OCI-M2 (cell line): ENCODE data around the gene KIF22.

Experiments
- DNase-seq: peaks from one replicate; lab custom pipeline; 2025; ENCODE audit not compliant: unreplicated experiment; lab: John Stamatoyannopoulos, UW

KIF22 gene

DNA sequence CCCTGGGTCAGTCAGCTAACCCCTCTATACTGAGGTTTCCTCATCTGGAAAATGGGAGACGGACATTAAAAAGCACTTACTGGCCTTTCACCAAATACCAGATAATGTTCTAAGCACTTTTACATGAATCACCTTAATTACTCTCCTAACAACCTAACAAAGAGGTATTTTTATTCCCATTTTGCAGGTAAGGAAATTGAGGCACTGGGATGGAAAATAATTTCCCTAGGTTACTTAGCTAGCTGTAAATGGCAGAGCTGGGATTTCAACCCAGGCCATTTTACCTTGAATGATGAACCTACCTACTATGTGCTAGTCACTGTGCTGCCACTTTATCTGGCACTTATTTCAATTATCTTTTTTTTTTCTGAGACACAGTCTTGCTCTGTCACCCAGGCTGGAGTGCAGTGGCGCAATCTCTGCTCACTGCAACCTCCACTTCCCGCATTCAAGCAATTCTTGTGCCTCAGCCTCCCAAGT lies 3.7 kb downstream of the KIF22 start:
- no peak for DNase-seq

DNA sequence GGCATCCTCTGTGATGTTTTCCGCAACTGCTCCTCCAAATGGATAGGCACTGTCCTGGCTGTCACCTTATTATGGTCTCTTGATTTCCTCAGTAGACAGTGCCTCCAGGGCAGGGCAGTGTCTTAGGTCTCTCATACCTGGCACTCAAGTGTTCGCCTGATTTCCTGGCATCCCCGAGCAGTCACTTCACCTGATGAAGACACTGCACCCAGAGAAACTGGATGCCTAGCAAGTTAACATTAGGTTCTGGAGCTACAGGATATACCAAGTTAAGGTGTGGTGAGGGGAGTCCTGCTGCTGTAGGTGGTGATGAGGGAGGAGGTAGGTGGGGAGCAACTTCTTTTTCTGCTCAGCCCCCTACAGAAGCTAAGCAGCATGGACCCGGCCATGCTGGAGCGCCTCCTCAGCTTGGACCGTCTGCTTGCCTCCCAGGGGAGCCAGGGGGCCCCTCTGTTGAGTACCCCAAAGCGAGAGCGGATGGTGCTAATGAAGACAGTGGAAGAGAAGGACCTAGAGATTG lies 11.9 kb downstream of the KIF22 start:
- DNase-seq, result no peak

- DNase-seq, result no peak
These were observed 13.5 kb downstream of the KIF22 start for GRCh38 chr16:29804020-29804419.

GRCh38 chr16:29804455-29805231 lies 14.1 kb downstream of the KIF22 start:
- no peak for DNase-seq

DNA sequence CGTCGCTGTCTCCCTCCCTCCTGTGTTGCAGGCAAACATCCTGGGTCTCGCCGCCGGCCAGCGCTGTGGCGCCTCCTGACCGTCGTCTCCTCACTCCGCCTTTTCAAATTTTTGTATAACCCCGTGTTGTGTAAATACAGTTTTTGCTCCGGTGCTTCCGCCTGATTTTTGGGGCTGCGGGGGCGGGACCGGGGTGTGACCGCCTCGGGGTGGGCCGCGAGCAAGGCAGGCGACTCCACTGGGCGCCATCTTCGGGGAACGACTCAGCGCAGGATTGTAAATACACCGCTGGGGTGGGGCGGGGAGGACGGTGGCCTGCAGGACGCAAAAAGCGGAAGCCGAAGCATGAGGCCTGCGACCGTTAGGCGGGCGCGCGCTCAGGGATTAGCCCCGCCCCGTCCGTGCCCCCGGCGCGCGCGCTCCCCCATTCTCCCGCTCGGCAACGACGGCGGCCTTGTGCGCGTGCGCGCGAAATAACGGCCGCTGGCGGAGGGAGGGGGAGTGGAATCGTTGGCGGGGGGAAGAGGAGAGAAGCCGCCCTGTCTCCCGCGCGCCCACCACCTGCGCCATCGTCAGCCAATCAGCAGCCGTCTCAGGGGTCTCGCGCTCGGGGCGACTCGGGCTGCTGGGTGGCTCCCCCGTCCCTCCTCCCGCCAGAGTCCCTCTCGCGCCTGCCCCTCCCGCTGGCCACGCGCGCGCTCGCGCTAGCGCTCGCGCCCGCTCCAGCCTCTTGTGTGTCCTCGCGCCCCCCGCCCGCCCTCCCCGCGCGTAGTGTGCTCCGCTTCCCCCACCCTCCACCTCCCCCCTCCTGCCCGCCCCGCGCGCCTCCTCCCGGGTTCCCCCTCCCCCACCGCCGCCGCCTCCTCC lies 14.9 kb downstream of the KIF22 start:
- DNase-seq, result no peak

- DNase-seq, result no peak
These were observed 15.6 kb downstream of the KIF22 start, which contains the start of gene MAZ for GRCh38 chr16:29806099-29806579. TSS of gene MAZ (plus strand) at chr16:29806529. CDS start at chr16:29806702, 173 bp downstream.

- DNase-seq, result no peak
These were observed 16.3 kb downstream of the KIF22 start for GRCh38 chr16:29806641-29807425.

GRCh38 chr16:29807426-29808218 lies 17.1 kb downstream of the KIF22 start:
- DNase-seq, result no peak

DNA sequence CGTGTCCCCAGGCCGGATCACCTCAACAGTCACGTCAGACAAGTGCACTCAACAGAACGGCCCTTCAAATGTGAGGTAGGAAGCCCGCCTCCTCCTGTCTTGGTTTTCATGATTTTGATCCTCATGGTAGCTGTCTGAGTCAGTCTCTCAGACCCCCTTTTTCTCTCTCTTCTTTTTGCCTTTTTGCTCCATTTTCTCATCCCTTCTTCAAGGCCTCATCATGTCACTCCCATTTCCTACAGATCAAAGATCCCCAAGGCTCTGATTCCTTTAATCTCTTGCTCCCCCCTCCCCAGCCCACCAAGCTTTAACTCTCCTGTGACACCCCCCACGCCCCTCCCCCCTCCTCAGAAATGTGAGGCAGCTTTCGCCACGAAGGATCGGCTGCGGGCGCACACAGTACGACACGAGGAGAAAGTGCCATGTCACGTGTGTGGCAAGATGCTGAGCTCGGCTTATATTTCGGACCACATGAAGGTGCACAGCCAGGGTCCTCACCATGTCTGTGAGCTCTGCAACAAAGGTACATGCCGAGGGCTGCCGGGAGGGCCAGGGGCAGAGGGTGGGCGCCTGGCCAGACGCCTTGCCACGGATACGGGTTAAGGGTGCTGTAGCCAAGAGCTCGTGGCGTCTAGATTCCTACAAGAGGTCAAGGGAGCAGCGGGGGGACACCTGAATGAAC lies 17.8 kb downstream of the KIF22 start:
- no peak for DNase-seq

- DNase-seq, result no peak
These were observed 18.6 kb downstream of the KIF22 start for GRCh38 chr16:29809031-29809747.

- DNase-seq, result no peak
These were observed 19.5 kb downstream of the KIF22 start for GRCh38 chr16:29809850-29810698.

GRCh38 chr16:29810699-29811169 lies 20.2 kb downstream of the KIF22 start:
- DNase-seq, result no peak

DNA sequence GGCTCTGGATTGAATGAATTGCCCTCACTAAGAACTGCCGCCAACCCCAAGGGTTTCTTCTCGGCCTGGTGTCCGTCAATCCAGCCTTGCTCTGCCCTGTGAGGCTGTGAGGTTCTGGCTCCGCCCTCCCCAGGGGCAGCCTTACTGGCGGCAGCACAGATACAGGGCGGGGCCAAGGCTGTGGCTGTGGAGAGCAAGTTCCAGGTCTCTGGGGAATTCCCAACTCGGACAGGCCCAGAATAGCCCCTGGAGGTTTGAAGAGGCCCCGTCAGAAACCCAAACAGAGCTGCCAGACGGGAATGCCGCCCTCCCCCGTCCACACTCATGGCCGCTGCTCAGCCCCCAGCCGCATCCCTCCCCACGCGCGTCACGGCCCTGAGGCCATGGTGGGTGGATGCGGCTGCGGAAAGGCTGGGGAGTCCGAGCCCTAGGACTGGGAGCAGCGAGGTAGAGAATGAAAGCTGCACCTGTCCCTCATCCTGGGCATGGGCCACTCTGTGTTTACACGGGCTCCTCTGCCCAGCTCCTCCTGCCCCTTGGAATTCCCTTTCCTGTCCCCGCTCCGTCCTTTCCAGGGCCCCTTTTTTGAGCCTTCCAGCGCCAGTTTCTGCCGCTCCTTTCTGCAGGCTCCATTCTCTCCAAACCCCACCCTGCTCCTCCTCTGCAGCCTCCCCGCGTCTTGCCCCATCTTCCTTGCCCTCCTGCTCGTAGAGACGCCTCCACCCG lies 20.8 kb downstream of the KIF22 start:
- no peak for DNase-seq

DNA sequence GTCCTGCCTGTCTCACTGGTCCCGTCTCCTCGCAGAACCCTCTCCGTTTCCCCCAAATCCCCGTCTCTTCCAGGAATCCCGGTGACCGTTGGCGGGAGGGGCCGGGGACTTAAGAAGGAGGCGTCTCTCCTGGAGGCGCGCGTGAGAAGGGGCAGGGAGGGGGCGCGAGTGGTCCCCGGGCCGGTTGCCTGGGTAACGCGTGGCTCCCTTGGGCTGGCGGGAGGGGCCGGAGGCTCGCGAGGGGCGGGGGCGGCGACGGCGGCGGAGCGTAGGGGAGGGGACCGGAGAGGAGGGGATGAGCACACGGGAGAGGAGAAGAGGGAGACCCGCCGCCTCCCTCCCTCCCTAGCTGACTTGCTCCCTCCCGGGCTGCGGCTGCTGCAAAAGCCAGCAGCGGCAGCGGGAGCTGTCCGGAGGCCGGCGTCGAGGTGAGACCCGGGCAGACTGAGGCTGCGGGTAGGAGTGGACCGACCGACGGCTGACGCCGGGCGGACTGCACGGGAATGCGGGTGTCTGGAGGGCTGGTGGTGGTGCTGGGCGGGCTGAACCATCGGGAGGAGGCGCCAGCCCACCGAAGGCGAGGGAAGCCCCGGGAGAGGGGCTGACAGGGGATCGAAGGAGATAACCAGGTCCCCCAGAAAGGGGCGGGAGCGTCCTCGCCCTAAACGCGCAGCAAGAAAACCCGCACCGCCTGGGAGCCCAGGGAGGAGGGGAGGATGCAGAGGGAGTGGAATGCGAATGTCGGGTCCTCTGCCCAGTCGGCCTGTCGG lies 21.5 kb downstream of the KIF22 start, which contains the start of gene PRRT2:
PRRT2 (plus strand) TSS at position 298 of the 770 bp plus-strand sequence. CDS start 862 bp downstream, outside the sequence.
- no peak for DNase-seq

GRCh38 chr16:29812754-29813643 lies 22.4 kb downstream of the KIF22 start:
- no peak for DNase-seq
